Epithelial cell of esophagus (primary cell): ENCODE data around the gene RRAS.

ENCODE experiments used
- DNase-seq: peaks from one replicate; pipeline ENCODE4 v3.0.0; 2010; ENCODE audit warnings: low read depth
- H3K4me3 ChIP-seq: 2 replicates; pipeline ENCODE4 v1.5.1; 2011; ENCODE audit warnings: mild to moderate bottlenecking, low read length, control low read depth
- CTCF ChIP-seq: IDR thresholded peaks from 2 replicates; pipeline ENCODE4 v1.5.1; 2011; ENCODE audit warnings: low read depth, mild to moderate bottlenecking, low read length, control low read depth, inconsistent platforms; ENCODE audit not compliant: insufficient read depth; ENCODE audit errors: missing control alignments

The RRAS gene

GRCh38 chr19:49597703-49597974, 42.3 kb downstream of the RRAS start:
- no peak overlapping the region for H3K4me3 ChIP-seq
- no peak for DNase-seq
- no peak for TF ChIP-seq CTCF

GRCh38 chr19:49596954-49597702, 42.8 kb downstream of the RRAS start:
- H3K4me3 ChIP-seq, result no peak overlapping the region
- TF ChIP-seq CTCF, result no peak
- no peak for DNase-seq

GRCh38 chr19:49596407-49596806, 43.5 kb downstream of the RRAS start:
- no peak for TF ChIP-seq CTCF
- no peak for DNase-seq
- no peak overlapping the region for H3K4me3 ChIP-seq

- no peak for TF ChIP-seq CTCF
- DNase-seq, result no peak
- no peak overlapping the region for H3K4me3 ChIP-seq
Measured at GRCh38 chr19:49595819-49596404, 44.0 kb downstream of the RRAS start.

GRCh38 chr19:49594993-49595818, 44.7 kb downstream of the RRAS start:
- TF ChIP-seq CTCF, result no peak

GRCh38 chr19:49594157-49594992, 45.6 kb downstream of the RRAS start:
- DNase-seq, result no peak
- no peak overlapping the region for H3K4me3 ChIP-seq
- TF ChIP-seq CTCF, result no peak

More at GRCh38 chr19:49594993-49595818, 44.7 kb downstream of the RRAS start:
- no peak overlapping the region for H3K4me3 ChIP-seq
- DNase-seq, result no peak
